DND-41 (cell line): ENCODE data around the gene MIOX.
A peak's percentile ranks its signal among the peaks of the same experiment; 100 is the strongest.

Experiments
- ATAC-seq: fragments of 200-7000 bp; cut with Tn5 transposase; 3 replicates; pipeline ENCODE4 v1.9.1; 2021; ENCODE audit warnings: low read depth; ENCODE audit not compliant: insufficient read depth
- DNase-seq: peaks from one replicate; pipeline ENCODE4 v3.0.0-alpha.2; 2020
- H2AFZ ChIP-seq: 2 replicates; pipeline ENCODE4 v1.6.0; 2012; ENCODE audit warnings: low read depth, low read length
- H3K27ac ChIP-seq: 2 replicates; pipeline ENCODE4 v1.5.1; 2012; ENCODE audit warnings: low read length, inconsistent platforms
- H3K27me3 ChIP-seq: fragments of 200-600 bp; sonication (generic); 2 replicates; pipeline ENCODE4 v1.6.0; 2012; ENCODE audit warnings: low read length, mild to moderate bottlenecking, inconsistent platforms; ENCODE audit not compliant: insufficient read depth, poor library complexity
- H3K36me3 ChIP-seq: 2 replicates; pipeline ENCODE4 v1.5.1; 2012; ENCODE audit warnings: low read length, inconsistent platforms; ENCODE audit not compliant: insufficient read depth
- H3K4me1 ChIP-seq: 2 replicates; pipeline ENCODE4 v1.5.1; 2012; ENCODE audit warnings: mild to moderate bottlenecking, low read length; ENCODE audit not compliant: insufficient read depth
- H3K4me2 ChIP-seq: 2 replicates; pipeline ENCODE4 v1.6.0; 2012; ENCODE audit warnings: mild to moderate bottlenecking, moderate library complexity, low read length, inconsistent platforms; ENCODE audit not compliant: insufficient read depth
- H3K4me3 ChIP-seq, 2 experiments: fragments of 200-600 bp in 1 of 2; shearing (Covaris generic) in 1 of 2; 2 replicates each; pipeline ENCODE4 v1.5.1; 2012 to 2016; ENCODE audit warnings: inconsistent platforms in 2 of 2, low read length in 2 of 2, mild to moderate bottlenecking in 2 of 2, low read depth in 1 of 2, moderate library complexity in 1 of 2
- H3K79me2 ChIP-seq: 2 replicates; pipeline ENCODE4 v1.6.0; 2012; ENCODE audit warnings: low read length, inconsistent platforms; ENCODE audit not compliant: insufficient read depth
- H3K9ac ChIP-seq: 2 replicates; pipeline ENCODE4 v1.6.0; 2012; ENCODE audit warnings: low read depth, mild to moderate bottlenecking, inconsistent platforms, low read length, moderate library complexity
- H3K9me3 ChIP-seq: 2 replicates; pipeline ENCODE4 v1.5.1; 2012; ENCODE audit warnings: low read length, moderate library complexity, mild to moderate bottlenecking, inconsistent platforms; ENCODE audit not compliant: insufficient read depth, severe bottlenecking
- H4K20me1 ChIP-seq: 2 replicates; pipeline ENCODE4 v1.6.0; 2012; ENCODE audit warnings: low read length; ENCODE audit not compliant: insufficient read depth
- EZH2 ChIP-seq: IDR thresholded peaks from 3 replicates; pipeline ENCODE4 v1.6.1; 2012; ENCODE audit warnings: borderline replicate concordance, low read depth, mild to moderate bottlenecking, moderate library complexity, low read length, inconsistent platforms; ENCODE audit not compliant: severe bottlenecking
- TF ChIP-seq, protein P1 (sequence below): IDR thresholded peaks from 2 replicates; pipeline ENCODE4 v1.5.1; 2012; ENCODE audit warnings: borderline replicate concordance, low read length, moderate library complexity, mild to moderate bottlenecking; ENCODE audit not compliant: poor library complexity, severe bottlenecking; ENCODE audit errors: extremely low read depth

Gene MIOX

DNA sequence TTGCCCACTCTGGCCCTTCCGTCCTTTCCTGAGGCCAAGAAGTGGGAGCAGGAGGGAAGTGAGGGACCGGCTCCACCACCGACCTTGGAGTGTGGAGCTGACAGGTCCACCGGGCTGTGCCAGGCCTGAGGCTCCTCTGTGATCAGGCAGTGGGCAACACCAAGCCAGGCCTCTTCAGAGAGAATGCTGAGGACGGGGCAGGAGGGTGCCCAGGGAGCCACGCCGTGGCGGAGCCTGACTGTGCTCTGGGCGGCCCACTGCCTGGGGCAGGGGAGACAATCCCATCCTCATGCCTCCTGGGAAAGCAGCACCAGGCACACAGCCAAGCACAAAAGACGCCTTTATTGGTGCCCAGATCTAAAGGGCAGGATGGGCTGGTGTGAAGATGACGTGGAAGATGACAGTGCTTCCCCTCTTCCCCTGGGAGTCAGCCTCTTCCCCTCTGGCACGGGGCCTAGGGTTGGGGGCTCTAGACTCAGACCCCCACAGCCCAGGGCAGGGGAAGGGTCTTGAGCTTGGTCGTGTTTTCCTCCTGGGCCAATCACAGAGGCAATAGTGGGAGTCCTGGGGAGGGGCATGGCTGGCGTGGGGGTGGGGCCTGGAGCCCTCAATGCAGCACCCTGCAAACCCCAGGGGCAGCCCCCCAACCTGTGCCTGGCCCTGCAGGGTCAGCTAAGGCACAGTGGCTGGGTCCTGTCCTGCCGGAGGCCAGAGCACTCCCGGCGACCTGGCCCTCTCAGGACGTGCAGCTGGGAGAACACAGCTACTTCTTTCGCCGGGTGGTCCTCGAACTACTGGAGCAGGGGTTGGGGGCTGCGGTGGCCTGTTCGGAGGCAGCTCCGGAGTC is 16.2 kb downstream of the MIOX start:
- H3K79me2 ChIP-seq, result peaks cover 30% of the 10 kb centered on the region
- no peak overlapping the region for H3K27ac ChIP-seq
- H2AFZ ChIP-seq, result no peak overlapping the region
- H3K4me3 ChIP-seq, result no peak overlapping the region
- DNase-seq (no peak), ATAC-seq (no peak)
- no peaks in the 10 kb centered on the region for H3K27me3 ChIP-seq
- H3K4me2 ChIP-seq, result no peak overlapping the region
- H3K9me3 ChIP-seq, result no peaks in the 10 kb centered on the region
- H3K36me3 ChIP-seq, result peaks cover 42% of the 10 kb centered on the region
- TF ChIP-seq EZH2, result no peak
- H4K20me1 ChIP-seq, result peaks cover 13% of the 10 kb centered on the region
- H3K4me1 ChIP-seq, result peaks cover 27% of the 10 kb centered on the region
- H3K9ac ChIP-seq, result no peak overlapping the region

DNA sequence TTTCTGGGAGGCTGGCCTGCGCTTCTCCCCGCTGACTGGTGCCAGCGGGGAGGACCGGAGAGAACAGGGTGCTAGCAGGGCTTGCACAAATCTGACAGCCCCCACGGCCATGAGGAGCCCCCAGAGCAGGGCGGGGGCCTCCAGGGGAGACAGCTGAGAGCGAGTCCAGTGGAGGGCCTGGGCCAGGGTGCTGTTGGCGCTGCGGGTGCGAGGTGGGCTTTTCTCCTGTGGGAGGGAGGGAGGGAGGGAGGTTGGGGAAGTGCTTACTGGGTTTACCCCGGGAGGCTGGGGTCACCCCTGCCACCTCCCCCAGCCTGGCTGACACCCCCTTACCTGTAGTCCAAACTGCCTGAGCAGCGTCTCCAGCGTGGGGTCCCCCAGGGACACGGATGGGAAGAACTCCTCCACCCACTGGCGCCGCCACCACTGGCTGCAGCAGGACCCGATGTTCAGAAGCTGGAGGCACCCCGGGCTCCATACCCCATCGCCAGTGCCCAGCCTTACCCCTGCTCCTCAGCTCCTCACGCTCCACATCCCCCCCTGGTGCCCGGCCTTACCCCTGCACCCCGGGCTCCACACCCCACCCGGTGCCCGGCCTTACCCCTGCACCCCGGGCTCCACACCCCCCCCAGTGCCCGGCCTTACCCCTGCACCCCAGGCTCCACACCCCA is 17.0 kb downstream of the MIOX start:
- TF ChIP-seq EZH2, result no peak
- TF ChIP-seq, protein P1, sequence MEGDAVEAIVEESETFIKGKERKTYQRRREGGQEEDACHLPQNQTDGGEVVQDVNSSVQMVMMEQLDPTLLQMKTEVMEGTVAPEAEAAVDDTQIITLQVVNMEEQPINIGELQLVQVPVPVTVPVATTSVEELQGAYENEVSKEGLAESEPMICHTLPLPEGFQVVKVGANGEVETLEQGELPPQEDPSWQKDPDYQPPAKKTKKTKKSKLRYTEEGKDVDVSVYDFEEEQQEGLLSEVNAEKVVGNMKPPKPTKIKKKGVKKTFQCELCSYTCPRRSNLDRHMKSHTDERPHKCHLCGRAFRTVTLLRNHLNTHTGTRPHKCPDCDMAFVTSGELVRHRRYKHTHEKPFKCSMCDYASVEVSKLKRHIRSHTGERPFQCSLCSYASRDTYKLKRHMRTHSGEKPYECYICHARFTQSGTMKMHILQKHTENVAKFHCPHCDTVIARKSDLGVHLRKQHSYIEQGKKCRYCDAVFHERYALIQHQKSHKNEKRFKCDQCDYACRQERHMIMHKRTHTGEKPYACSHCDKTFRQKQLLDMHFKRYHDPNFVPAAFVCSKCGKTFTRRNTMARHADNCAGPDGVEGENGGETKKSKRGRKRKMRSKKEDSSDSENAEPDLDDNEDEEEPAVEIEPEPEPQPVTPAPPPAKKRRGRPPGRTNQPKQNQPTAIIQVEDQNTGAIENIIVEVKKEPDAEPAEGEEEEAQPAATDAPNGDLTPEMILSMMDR, result peak; percentile 16
- Histone ChIP-seq H3K9ac (no peak overlapping the region), H3K79me2 (peaks cover 36% of the 10 kb centered on the region), H3K4me1 (peaks cover 27% of the 10 kb centered on the region), H3K27ac (no peak overlapping the region), H3K4me3 (no peak overlapping the region), H3K27me3 (no peaks in the 10 kb centered on the region), H3K36me3 (peaks cover 42% of the 10 kb centered on the region), H4K20me1 (peaks cover 14% of the 10 kb centered on the region), H3K4me2 (no peak overlapping the region), H3K9me3 (no peaks in the 10 kb centered on the region), H2AFZ (no peak overlapping the region)
- peak; percentile 35 for DNase-seq
- no peak for ATAC-seq

DNA sequence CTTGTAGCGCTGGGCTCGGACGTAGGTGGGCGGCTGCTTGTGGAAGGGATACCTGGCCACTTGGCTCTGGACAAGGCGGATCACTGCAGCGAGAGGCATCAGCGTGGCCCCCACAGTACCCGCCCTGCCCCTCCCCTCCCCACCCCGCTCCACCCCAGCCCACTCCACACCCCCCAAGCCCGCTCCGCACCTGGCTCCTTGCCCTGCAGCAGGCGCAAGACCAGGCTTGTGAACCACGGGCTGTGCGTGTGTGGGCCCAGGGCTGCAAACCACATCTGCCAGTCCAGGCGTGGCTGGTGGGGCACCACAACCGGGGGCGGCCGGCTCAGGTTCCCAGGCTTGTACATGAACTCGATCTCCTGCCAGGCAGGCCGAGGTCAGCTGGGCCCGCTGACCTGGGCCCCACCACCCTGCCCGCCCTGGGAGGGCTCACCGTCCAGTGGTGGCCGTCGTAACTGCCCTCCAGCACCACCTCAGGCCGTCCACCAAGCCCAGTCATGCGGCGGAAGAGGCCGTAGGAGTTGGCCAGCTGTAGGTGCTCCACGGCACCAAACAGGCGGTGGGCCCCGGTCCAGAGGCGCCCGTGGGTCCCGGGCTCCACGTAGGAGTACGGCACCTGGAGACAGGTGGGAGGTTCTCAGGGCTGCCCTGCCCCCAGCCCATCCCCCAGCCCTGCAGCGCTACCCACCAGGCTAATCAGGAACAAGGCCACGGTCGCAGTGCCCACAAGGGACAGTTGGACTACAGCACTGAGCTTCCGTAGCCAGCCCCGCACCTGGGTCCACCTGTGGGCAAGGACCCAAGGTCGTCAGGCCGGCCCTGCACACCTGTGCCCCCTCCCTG is 17.9 kb downstream of the MIOX start:
- H3K9ac ChIP-seq, result peak overlapping the region; percentile 87; the same call in 1 of the 2 replicates

More for the DNA sequence above, 17.9 kb downstream of the MIOX start:
- Histone ChIP-seq H3K4me3 (no peak overlapping the region), H2AFZ (no peak overlapping the region), H3K4me2 (peak overlapping the region; percentile 99), H3K36me3 (peaks cover 42% of the 10 kb centered on the region), H3K9me3 (no peaks in the 10 kb centered on the region), H3K27me3 (no peaks in the 10 kb centered on the region), H3K79me2 (peaks cover 45% of the 10 kb centered on the region), H4K20me1 (peaks cover 23% of the 10 kb centered on the region), H3K27ac (peak overlapping the region; percentile 65), H3K4me1 (peaks cover 36% of the 10 kb centered on the region)
- TF ChIP-seq EZH2, result no peak
- TF ChIP-seq, protein P1, result no peak
- peak; percentile 46 for DNase-seq
- no peak for ATAC-seq
